ENCODE data around the gene RBM10. TPM values are rescaled to one million over a fixed set of nuclear protein-coding genes. Genes with fewer than 3 reads are reported as not detected.

The RBM10 gene
- total RNA-seq, 1 donor from 2014 or later, result 27.1 TPM

- intact Hi-C loops (cut with DNase I), result loop anchor here (10.0 kb wide), 1 partner anchor 833 kb away; no protein-coding TSS in a partner anchor
Observed at GRCh38 chrX:47191331-47191730, 46.3 kb downstream of the RBM10 start.

DNA sequence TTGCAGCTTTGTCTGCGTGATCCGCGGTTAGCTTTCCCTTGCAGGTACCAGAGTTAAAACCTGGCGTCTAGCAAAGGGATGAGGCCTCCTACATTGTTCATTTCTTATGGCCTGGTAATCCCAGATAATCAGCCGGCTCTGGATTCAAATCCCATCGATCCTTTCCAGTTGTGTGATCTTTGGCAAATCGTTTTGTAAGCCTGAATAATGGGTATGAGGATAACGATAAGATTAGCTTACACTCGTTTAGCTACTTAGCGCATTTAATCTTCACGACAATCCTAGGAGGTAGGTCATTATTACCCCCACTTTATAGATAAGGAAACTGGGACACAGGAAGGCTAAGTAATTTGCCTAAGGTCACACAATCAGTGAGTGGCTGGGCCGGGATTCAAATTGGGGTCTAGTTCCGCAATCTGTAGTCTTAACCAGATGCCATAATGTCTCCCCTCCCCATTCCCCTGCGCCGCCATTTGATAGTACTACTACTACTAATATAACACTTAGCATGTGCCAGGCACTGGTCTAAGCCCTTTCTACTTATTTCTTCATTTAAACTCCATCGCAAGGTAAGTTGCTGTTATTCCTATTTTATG, 46.9 kb downstream of the RBM10 start:
- intact Hi-C loops (cut with DNase I), result loop anchor here (10.0 kb wide), 1 partner anchor 833 kb away; no protein-coding TSS in a partner anchor
- DNase-seq (ENCODE audit: low spot score), result no peak

More at GRCh38 chrX:47191331-47191730, 46.3 kb downstream of the RBM10 start:
- DNase-seq (ENCODE audit: low spot score), result no peak

GRCh38 chrX:47193475-47194193, 48.6 kb downstream of the RBM10 start, which contains the start of gene UBA1:
Gene UBA1, plus strand, starts transcription at chrX:47193829. Its CDS starts 4,974 bp downstream, at chrX:47198803.
- intact Hi-C loops (cut with DNase I), result loop anchor here (1.0 to 10.0 kb wide), 3 partner anchors 193 to 831 kb away; no protein-coding TSS in a partner anchor

DNA sequence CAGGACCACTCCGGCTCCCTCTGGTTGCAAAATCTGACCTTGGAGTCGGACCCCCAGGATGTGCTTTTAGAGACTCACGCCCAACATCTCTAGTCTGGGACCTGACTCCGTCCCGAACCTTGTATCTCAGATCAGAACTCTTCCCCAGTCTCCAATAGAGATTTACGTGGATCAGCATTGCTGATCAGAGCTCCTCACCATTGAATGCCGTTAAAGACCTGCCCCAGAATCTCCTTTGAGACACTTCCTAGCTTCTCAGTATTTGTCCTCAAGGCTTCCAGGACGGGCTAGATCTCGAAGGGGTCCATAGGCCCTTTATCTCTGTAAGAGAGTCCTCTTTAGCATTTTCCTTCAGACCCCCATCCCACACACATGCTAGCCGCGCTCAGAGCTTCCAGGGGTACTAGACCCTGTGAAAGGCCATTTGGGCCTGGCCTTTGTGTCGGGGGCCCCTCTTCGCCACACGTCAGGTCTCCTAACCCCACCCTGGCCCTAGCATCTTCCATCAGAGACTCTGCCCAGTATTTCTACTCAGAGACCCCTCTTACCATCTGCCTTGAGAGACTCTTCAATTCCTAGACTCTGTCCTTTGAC, 49.3 kb downstream of the RBM10 start:
- no peak for DNase-seq (ENCODE audit: low spot score)
- intact Hi-C loops (cut with DNase I), result loop anchor here (1.0 to 10.0 kb wide), 2 partner anchors 192 to 831 kb away; no protein-coding TSS in a partner anchor

More at GRCh38 chrX:47193475-47194193, 48.6 kb downstream of the RBM10 start, which contains the start of gene UBA1:
- DNase-seq (ENCODE audit: low spot score), result peak; percentile 98

DNA sequence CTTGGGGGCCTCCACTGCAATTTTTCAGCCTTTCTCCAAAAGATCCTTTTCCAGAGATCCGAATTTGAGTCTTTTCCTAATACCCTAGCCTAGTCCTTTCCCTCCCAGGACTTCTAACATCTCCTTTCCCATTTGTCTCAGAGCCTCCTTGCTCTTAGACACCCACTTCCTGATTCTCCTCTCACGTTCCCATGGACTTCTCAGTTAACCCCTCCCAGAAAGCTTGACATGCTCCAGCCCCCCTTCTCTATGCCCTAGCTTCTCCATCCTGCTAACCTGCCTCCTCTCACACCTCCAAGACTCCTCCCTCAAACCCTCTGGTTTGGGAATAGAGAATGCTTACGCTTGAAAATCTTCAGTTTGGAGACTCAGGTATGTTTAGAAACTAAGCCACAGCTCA, 51.1 kb downstream of the RBM10 start:
- intact Hi-C loops (cut with DNase I), result loop anchor here (2.0 to 10.0 kb wide), 2 partner anchors 19 to 829 kb away; no protein-coding TSS in a partner anchor

GRCh38 chrX:47197526-47197925, 52.5 kb downstream of the RBM10 start:
- intact Hi-C loops (cut with DNase I), result loop anchor here (2.0 to 10.0 kb wide), 2 partner anchors 17 to 827 kb away; no protein-coding TSS in a partner anchor
- DNase-seq (ENCODE audit: low spot score), result no peak

More for the DNA sequence above, 51.1 kb downstream of the RBM10 start:
- DNase-seq (ENCODE audit: low spot score), result no peak

GRCh38 chrX:47198026-47198686, 53.1 kb downstream of the RBM10 start:
- intact Hi-C loops (cut with DNase I), result loop anchor here (10.0 kb wide), 1 partner anchor 827 kb away; no protein-coding TSS in a partner anchor

GRCh38 chrX:47198687-47199080, 53.7 kb downstream of the RBM10 start:
- no peak for DNase-seq (ENCODE audit: low spot score)

More at GRCh38 chrX:47198026-47198686, 53.1 kb downstream of the RBM10 start:
- DNase-seq (ENCODE audit: low spot score), result no peak

DNA sequence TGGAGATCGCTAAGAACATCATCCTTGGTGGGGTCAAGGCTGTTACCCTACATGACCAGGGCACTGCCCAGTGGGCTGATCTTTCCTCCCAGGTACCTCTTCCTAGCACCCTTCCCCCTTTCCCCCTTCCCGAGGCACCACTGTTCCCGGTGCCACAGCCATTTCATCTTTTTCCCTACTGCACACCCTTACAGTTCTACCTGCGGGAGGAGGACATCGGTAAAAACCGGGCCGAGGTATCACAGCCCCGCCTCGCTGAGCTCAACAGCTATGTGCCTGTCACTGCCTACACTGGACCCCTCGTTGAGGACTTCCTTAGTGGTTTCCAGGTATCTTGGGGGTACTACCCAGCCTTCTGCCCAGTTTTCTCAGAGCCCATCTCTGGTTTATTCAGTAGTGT, 54.3 kb downstream of the RBM10 start:
- intact Hi-C loops (cut with DNase I), result loop anchor here (10.0 kb wide), 1 partner anchor 826 kb away; no protein-coding TSS in a partner anchor
- no peak for DNase-seq (ENCODE audit: low spot score)

More at GRCh38 chrX:47198687-47199080, 53.7 kb downstream of the RBM10 start:
- intact Hi-C loops (cut with DNase I), result loop anchor here (10.0 kb wide), 1 partner anchor 826 kb away; no protein-coding TSS in a partner anchor

- DNase-seq (ENCODE audit: low spot score), result no peak
- intact Hi-C loops (cut with DNase I), result loop anchor here (5.0 kb wide), 1 partner anchor 442 kb away; no protein-coding TSS in a partner anchor
Observed at GRCh38 chrX:47200385-47201150, 55.5 kb downstream of the RBM10 start.

GRCh38 chrX:47201345-47201944, 56.4 kb downstream of the RBM10 start:
- no peak for DNase-seq (ENCODE audit: low spot score)
- intact Hi-C loops (cut with DNase I), result loop anchor here (5.0 kb wide), 1 partner anchor 441 kb away; no protein-coding TSS in a partner anchor

DNA sequence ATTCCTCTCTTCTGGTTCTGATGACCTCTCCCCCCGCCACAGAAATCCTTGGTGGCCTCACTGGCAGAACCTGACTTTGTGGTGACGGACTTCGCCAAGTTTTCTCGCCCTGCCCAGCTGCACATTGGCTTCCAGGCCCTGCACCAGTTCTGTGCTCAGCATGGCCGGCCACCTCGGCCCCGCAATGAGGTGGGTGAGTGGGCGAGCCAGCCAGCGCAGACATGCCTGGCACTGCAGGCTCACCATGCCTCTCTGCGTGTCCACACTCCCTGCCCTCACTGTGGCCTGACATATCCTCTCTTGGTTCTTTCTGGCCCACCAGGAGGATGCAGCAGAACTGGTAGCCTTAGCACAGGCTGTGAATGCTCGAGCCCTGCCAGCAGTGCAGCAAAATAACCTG, 57.3 kb downstream of the RBM10 start:
- DNase-seq (ENCODE audit: low spot score), result no peak
- intact Hi-C loops (cut with DNase I), result loop anchor here (5.0 kb wide), 1 partner anchor 440 kb away; no protein-coding TSS in a partner anchor

DNA sequence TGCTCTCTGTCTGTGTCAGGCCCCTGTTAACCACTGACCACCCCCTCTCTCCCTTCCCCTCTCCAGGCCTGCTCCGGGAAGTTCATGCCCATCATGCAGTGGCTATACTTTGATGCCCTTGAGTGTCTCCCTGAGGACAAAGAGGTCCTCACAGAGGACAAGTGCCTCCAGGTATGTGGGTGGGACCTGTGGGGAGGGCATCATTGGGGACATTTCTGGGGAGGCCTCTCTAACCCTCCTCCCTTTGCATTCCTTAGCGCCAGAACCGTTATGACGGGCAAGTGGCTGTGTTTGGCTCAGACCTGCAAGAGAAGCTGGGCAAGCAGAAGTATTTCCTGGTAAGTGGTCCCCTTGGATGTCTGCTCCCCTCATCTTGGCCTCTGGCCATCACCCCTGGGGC, 57.9 kb downstream of the RBM10 start:
- DNase-seq (ENCODE audit: low spot score), result no peak
- intact Hi-C loops (cut with DNase I), result loop anchor here (5.0 kb wide), 1 partner anchor 439 kb away; no protein-coding TSS in a partner anchor

- intact Hi-C loops (cut with DNase I), result loop anchor here (5.0 kb wide), 1 partner anchor 437 kb away; no protein-coding TSS in a partner anchor
Observed at GRCh38 chrX:47204970-47205369, 59.9 kb downstream of the RBM10 start.

DNA sequence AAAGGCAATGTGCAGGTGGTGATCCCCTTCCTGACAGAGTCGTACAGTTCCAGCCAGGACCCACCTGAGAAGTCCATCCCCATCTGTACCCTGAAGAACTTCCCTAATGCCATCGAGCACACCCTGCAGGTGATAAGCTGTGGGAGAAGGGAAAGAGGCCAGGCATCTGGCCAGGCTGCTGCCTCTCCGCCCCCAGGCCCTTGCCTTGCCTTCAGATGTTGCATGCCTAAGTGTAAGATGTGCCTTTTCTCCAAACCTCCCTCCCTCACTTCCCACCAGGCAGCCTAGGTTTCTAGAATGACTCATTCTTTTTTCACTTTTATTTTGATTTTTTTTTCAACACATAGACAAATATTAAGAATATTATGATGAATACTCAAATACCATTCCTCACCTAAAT, 61.3 kb downstream of the RBM10 start:
- intact Hi-C loops (cut with DNase I), result no loop called here

More at GRCh38 chrX:47204970-47205369, 59.9 kb downstream of the RBM10 start:
- DNase-seq (ENCODE audit: low spot score), result no peak

DNA sequence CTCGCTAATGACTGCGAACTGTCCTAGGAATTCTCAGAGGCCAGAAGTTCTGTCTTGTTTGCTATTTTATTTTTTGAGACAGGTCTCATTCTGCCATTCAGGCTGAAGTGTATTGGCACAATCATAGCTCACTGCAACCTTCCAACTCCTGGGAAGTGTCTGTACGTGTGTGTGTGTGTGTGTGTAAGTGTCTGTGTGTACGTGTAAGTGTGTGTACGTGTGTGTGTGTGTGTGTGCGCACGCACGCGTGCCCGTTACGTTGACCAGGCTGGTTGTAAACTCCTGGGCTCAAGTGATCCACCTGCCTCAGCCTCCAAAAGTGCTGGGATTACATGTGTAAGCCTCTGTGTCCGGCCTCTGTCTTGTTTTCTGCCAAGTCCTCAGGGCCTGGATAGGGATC, 63.1 kb downstream of the RBM10 start:
- no peak for DNase-seq (ENCODE audit: low spot score)
- intact Hi-C loops (cut with DNase I), result no loop called here

More for the DNA sequence above, 61.3 kb downstream of the RBM10 start:
- no peak for DNase-seq (ENCODE audit: low spot score)

DNA sequence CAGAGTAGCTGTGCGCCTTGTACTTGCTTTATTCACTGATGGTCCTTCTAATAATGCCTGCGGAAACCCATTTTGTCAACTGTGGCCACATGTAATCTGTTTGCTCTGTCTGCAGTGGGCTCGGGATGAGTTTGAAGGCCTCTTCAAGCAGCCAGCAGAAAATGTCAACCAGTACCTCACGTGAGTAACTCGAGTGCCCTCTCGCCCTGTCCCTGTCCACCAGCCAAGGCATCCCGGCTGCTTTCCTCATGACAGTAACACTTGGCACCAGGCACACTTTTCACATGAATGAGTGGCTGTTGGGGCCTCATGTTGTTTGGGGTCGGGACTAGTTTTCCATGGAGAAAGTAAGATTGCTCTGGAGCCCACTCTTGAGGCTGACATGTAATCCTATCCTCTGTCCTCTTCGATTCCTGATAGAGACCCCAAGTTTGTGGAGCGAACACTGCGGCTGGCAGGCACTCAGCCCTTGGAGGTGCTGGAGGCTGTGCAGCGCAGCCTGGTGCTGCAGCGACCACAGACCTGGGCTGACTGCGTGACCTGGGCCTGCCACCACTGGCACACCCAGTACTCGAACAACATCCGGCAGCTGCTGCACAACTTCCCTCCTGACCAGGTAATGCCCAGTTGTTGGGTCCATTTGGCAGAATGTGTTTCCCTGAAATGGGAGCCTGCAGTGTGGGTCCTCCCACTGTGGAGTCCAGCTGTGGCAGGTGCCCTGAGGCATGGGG, 64.7 kb downstream of the RBM10 start:
- DNase-seq (ENCODE audit: low spot score), result no peak
- intact Hi-C loops (cut with DNase I), result loop anchor here (10.0 kb wide), 1 partner anchor 155 kb away; no protein-coding TSS in a partner anchor
